Breast epithelium (tissue), 3 donors: ENCODE measurements around the gene ANKRD24.

Experiments used
- CTCF ChIP-seq, 3 donors: fragments of 450-650 bp; IDR thresholded peaks; one replicate each; pipeline ENCODE4 v1.5.1; 2016 to 2017; ENCODE audit warnings: antibody characterized with exemption in 3 of 3, mild to moderate bottlenecking in 3 of 3, moderate library complexity in 3 of 3
- POLR2AphosphoS5 ChIP-seq, 3 donors: sonication (generic); formaldehyde crosslinking; IDR thresholded peaks; one replicate each; pipeline ENCODE4 v1.6.1; 2017; ENCODE audit warnings: antibody characterized with exemption in 3 of 3

GRCh38 chr19:4224470-4224869 is 42.0 kb downstream of the ANKRD24 start:
- TF ChIP-seq CTCF (IDR thresholded peaks at IDR 0.05) (no peak), POLR2AphosphoS5 (IDR thresholded peaks at IDR 0.05) (no peak)
